Mesenchymal stem cell (in vitro differentiated cells and primary cell): ENCODE results near the gene CEACAM16.
"Not testable (repeated sequence)": the region's sequence is repeated elsewhere in the genome, so short reads cannot be mapped to it uniquely, and the experiment has no call there.

ENCODE experiments used
- DNase-seq: peaks from one replicate; pipeline ENCODE4 v3.0.0-alpha.2; 2013
- H2AFZ ChIP-seq: one replicate; pipeline ENCODE4 v1.6.1; 2013; ENCODE audit warnings: low read depth, mild to moderate bottlenecking, control low read depth, inconsistent platforms, low read length, moderate library complexity
- H2AK5ac ChIP-seq: 2 replicates; pipeline ENCODE4 v1.6.1; 2013; ENCODE audit warnings: low read length, moderate library complexity, mild to moderate bottlenecking, inconsistent platforms; ENCODE audit not compliant: severe bottlenecking
- H2BK120ac ChIP-seq: one replicate; pipeline ENCODE4 v1.6.1; 2013; ENCODE audit warnings: low read depth, mild to moderate bottlenecking, inconsistent platforms, low read length, moderate library complexity
- H2BK12ac ChIP-seq, 2 experiments: one replicate each; pipeline ENCODE4 v1.6.1; 2013; ENCODE audit warnings: inconsistent platforms in 2 of 2, low read length in 2 of 2, mild to moderate bottlenecking in 2 of 2, moderate library complexity in 2 of 2, control low read depth in 1 of 2
- H2BK15ac ChIP-seq: one replicate; pipeline ENCODE4 v1.6.1; 2013; ENCODE audit warnings: mild to moderate bottlenecking, low read depth, inconsistent platforms; ENCODE audit not compliant: poor library complexity, severe bottlenecking
- H2BK5ac ChIP-seq: 2 replicates; pipeline ENCODE4 v1.6.1; 2013; ENCODE audit warnings: low read depth, mild to moderate bottlenecking, low read length, control low read depth, inconsistent platforms; ENCODE audit not compliant: poor library complexity, severe bottlenecking
- H3K14ac ChIP-seq, 2 experiments: one replicate each; pipeline ENCODE4 v1.6.1; 2013; ENCODE audit warnings: inconsistent platforms in 2 of 2, low read length in 2 of 2, control low read depth in 1 of 2, mild to moderate bottlenecking in 1 of 2, moderate library complexity in 1 of 2
- H3K18ac ChIP-seq, 2 experiments: one replicate each; pipeline ENCODE4 v1.6.1; 2013; ENCODE audit warnings: inconsistent platforms in 2 of 2, low read length in 2 of 2, control low read depth in 1 of 2, low read depth in 1 of 2, mild to moderate bottlenecking in 1 of 2
- H3K23ac ChIP-seq, 2 experiments: one replicate each; pipeline ENCODE4 v1.6.1; 2013; ENCODE audit warnings: inconsistent platforms in 2 of 2, low read length in 2 of 2, mild to moderate bottlenecking in 2 of 2, moderate library complexity in 2 of 2, control low read depth in 1 of 2
- H3K27ac ChIP-seq: 2 replicates; pipeline ENCODE4 v1.5.1; 2013; ENCODE audit warnings: mild to moderate bottlenecking, moderate library complexity, low read length, control low read depth, inconsistent platforms; ENCODE audit not compliant: poor library complexity, severe bottlenecking
- H3K27me3 ChIP-seq, 2 experiments: 2 replicates each; pipeline versions ENCODE4 v1.6.1 to v1.7.0; 2013; ENCODE audit warnings: low read length in 2 of 2, mild to moderate bottlenecking in 2 of 2, moderate library complexity in 2 of 2, control low read depth in 1 of 2, inconsistent platforms in 1 of 2; ENCODE audit not compliant: control insufficient read depth in 1 of 2, insufficient read depth in 1 of 2
- H3K36me3 ChIP-seq, 2 experiments: 2 replicates each; pipeline versions ENCODE4 v1.6.1 to v1.7.0; 2013; ENCODE audit warnings: low read length in 2 of 2, control low read depth in 1 of 2, inconsistent platforms in 1 of 2, low read depth in 1 of 2, mild to moderate bottlenecking in 1 of 2; ENCODE audit not compliant: insufficient read depth in 2 of 2, control insufficient read depth in 1 of 2
- H3K4ac ChIP-seq, 2 experiments: one replicate each; pipeline ENCODE4 v1.6.1; 2013; ENCODE audit warnings: inconsistent platforms in 2 of 2, low read length in 2 of 2, mild to moderate bottlenecking in 2 of 2, moderate library complexity in 2 of 2, control low read depth in 1 of 2, low read depth in 1 of 2
- H3K4me1 ChIP-seq: 2 replicates; pipeline ENCODE4 v1.6.1; 2013; ENCODE audit warnings: low read depth, low read length, control low read depth; ENCODE audit not compliant: control insufficient read depth, insufficient read depth
- H3K4me2 ChIP-seq: 2 replicates; pipeline ENCODE4 v1.6.1; 2013; ENCODE audit warnings: low read length, mild to moderate bottlenecking, inconsistent platforms; ENCODE audit not compliant: poor library complexity, severe bottlenecking
- H3K4me3 ChIP-seq, 2 experiments: 2 replicates each; pipeline versions ENCODE4 v1.5.1 to v1.7.0; 2013; ENCODE audit warnings: low read length in 2 of 2, mild to moderate bottlenecking in 2 of 2, control low read depth in 1 of 2, low read depth in 1 of 2; ENCODE audit not compliant: insufficient read depth in 1 of 2
- H3K79me1 ChIP-seq: replicated peaks from 2 replicates; pipeline ENCODE4 v1.6.1; 2013; ENCODE audit warnings: mild to moderate bottlenecking, control low read depth, low read length, inconsistent platforms; ENCODE audit not compliant: poor library complexity, severe bottlenecking
- H3K9ac ChIP-seq: 2 replicates; pipeline ENCODE4 v1.7.0; 2013; ENCODE audit warnings: mild to moderate bottlenecking, low read length, moderate library complexity
- H3K9me3 ChIP-seq: 2 replicates; pipeline ENCODE4 v1.7.0; 2013; ENCODE audit warnings: mild to moderate bottlenecking, low read length; ENCODE audit not compliant: control insufficient read depth
- H4K8ac ChIP-seq: one replicate; pipeline ENCODE4 v1.6.1; 2013; ENCODE audit warnings: inconsistent platforms, mild to moderate bottlenecking, low read length, moderate library complexity
- H4K91ac ChIP-seq: one replicate; pipeline ENCODE4 v1.6.1; 2013; ENCODE audit warnings: mild to moderate bottlenecking, low read length, inconsistent platforms
- WGBS: methylation state at CpG from one replicate; pipeline ENCODE4 v1.1.7; 2013; ENCODE audit warnings: mixed read lengths; 5-methylcytosine and 5-hydroxymethylcytosine counted together

Gene CEACAM16

GRCh38 chr19:44684396-44684795 lies 14.6 kb upstream of the CEACAM16 start:
- H2BK15ac ChIP-seq, H2AK5ac ChIP-seq, H3K4me1 ChIP-seq, H4K91ac ChIP-seq, H4K8ac ChIP-seq, H3K23ac ChIP-seq, H3K4me2 ChIP-seq, H3K27me3 ChIP-seq, H3K4me3 ChIP-seq, H3K79me1 ChIP-seq, DNase-seq, H2AFZ ChIP-seq, H3K9me3 ChIP-seq, H3K27ac ChIP-seq, H3K14ac ChIP-seq, H2BK120ac ChIP-seq, H2BK5ac ChIP-seq: not testable (repeated sequence)
- Histone ChIP-seq H2BK12ac (peak overlapping the region; percentile 74 to 79), H3K36me3 (peaks cover 0 to 25% of the 10 kb centered on the region in 2 experiments), H3K9ac (peak overlapping the region; percentile 73), H3K18ac (peak overlapping the region in 1 of 2 experiments; percentile 46), H3K4ac (peak overlapping the region; percentile 17 to 60)
- 98% methylated on average over 3 of the region's 3 CpGs for WGBS

GRCh38 chr19:44684892-44685863 lies 13.8 kb upstream of the CEACAM16 start:
- peak overlapping the region; percentile 37 to 97 for H3K18ac ChIP-seq
- H3K14ac ChIP-seq: no peak overlapping the region
- H3K27me3 ChIP-seq: no peaks in the 10 kb centered on the region
- WGBS: 39% methylated on average over 22 of the region's 25 CpGs
- no peaks in the 10 kb centered on the region for H3K9me3 ChIP-seq
- H4K8ac ChIP-seq: peak overlapping the region; percentile 63
- H3K36me3 ChIP-seq: peaks cover 0 to 24% of the 10 kb centered on the region in 2 experiments
- no peak overlapping the region for H3K23ac ChIP-seq
- no peak overlapping the region for H3K27ac ChIP-seq
- H3K4me2 ChIP-seq: no peak overlapping the region
- no peak overlapping the region for H2AFZ ChIP-seq
- H2BK15ac ChIP-seq: no peak overlapping the region
- H3K79me1 ChIP-seq: no peaks in the 10 kb centered on the region
- no peak overlapping the region for H3K4me3 ChIP-seq
- H2BK12ac ChIP-seq: peak overlapping the region in 1 of 2 experiments; percentile 91
- H2AK5ac ChIP-seq: no peak overlapping the region
- peak overlapping the region; percentile 73 for H3K9ac ChIP-seq
- peak overlapping the region; percentile 79 for H4K91ac ChIP-seq
- H2BK120ac ChIP-seq: no peak overlapping the region
- peaks cover 7% of the 10 kb centered on the region for H3K4me1 ChIP-seq
- DNase-seq: peak; percentile 100
- no peak overlapping the region for H2BK5ac ChIP-seq
- H3K4ac ChIP-seq: peak overlapping the region in 1 of 2 experiments; percentile 54

DNA sequence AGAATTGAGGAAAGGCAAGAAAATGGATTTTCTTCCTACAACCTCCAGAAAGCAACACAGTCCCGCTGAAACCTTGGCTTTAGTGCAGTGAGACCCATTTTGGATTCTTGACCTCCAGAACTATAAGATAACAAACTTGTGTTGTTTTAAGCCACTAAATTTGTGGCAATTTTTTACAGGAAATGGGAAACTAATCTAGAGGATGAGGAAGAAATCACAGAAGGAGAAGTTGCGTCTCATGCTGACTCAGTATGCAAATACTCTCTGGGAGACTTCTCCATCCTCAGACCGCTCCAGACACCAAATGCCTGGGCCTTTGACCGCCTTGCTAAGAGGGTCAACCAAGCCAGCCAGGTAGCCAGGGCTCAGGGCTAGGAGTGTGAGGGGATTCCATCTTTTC lies 13.1 kb upstream of the CEACAM16 start:
- WGBS: no CpG with 5 or more reads among the region's 4 CpGs

DNA sequence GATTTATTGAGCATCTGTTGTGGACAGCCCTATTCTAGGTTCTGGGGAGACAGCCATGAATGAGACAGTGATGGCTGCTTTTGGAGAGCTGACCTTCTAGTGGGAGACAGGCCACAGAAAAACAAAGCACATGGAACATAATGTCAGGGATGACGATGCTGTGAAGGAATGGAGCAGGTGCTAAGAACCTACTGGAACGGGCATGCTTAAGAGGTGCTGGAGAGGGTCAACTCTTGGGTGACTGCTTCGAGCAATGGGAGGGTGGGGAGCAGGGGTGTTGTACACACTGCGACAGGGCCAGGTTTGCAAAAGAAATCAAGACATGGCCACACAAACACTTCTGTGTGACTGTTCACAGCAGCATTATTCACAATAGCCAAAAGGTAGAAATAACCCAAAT lies 12.1 kb upstream of the CEACAM16 start:
- H2AK5ac ChIP-seq: no peak overlapping the region
- peak overlapping the region; percentile 6 for H2BK15ac ChIP-seq
- DNase-seq: no peak
- H3K9me3 ChIP-seq: no peaks in the 10 kb centered on the region
- H4K91ac ChIP-seq: no peak overlapping the region
- H3K27me3 ChIP-seq: no peaks in the 10 kb centered on the region
- H2AFZ ChIP-seq: no peak overlapping the region
- no peak overlapping the region for H4K8ac ChIP-seq
- H3K27ac ChIP-seq: no peak overlapping the region
- no peak overlapping the region for H3K4me3 ChIP-seq
- 90% methylated on average over 4 of the region's 4 CpGs for WGBS
- H3K79me1 ChIP-seq: no peaks in the 10 kb centered on the region
- peak overlapping the region in 1 of 2 experiments; percentile 68 for H2BK12ac ChIP-seq
- peaks cover 0 to 13% of the 10 kb centered on the region in 2 experiments for H3K36me3 ChIP-seq
- no peak overlapping the region for H3K4me2 ChIP-seq
- H3K9ac ChIP-seq: no peak overlapping the region
- peaks cover 12% of the 10 kb centered on the region for H3K4me1 ChIP-seq
- H3K18ac ChIP-seq: no peak overlapping the region
- no peak overlapping the region for H2BK120ac ChIP-seq
- no peak overlapping the region for H2BK5ac ChIP-seq
- H3K4ac ChIP-seq: peak overlapping the region in 1 of 2 experiments; percentile 28
- no peak overlapping the region for H3K23ac ChIP-seq
- H3K14ac ChIP-seq: no peak overlapping the region

More for the DNA sequence above, 13.1 kb upstream of the CEACAM16 start:
- no peak overlapping the region for H3K27ac ChIP-seq
- H3K14ac ChIP-seq: no peak overlapping the region
- peaks cover 7% of the 10 kb centered on the region for H3K4me1 ChIP-seq
- H3K27me3 ChIP-seq: no peaks in the 10 kb centered on the region
- H4K8ac ChIP-seq: no peak overlapping the region
- no peak overlapping the region for H3K9ac ChIP-seq
- H2BK120ac ChIP-seq: no peak overlapping the region
- H2BK5ac ChIP-seq: no peak overlapping the region
- no peak overlapping the region for H2AK5ac ChIP-seq
- no peak overlapping the region for H4K91ac ChIP-seq
- H3K4me3 ChIP-seq: no peak overlapping the region
- peak overlapping the region in 1 of 2 experiments; percentile 10 for H3K18ac ChIP-seq
- no peaks in the 10 kb centered on the region for H3K79me1 ChIP-seq
- peak overlapping the region in 1 of 2 experiments; percentile 54 for H3K4ac ChIP-seq
- peak overlapping the region; percentile 54 for H2BK15ac ChIP-seq
- H2AFZ ChIP-seq: no peak overlapping the region
- H3K23ac ChIP-seq: no peak overlapping the region
- H3K36me3 ChIP-seq: peaks cover 0 to 17% of the 10 kb centered on the region in 2 experiments
- H3K4me2 ChIP-seq: no peak overlapping the region
- H2BK12ac ChIP-seq: no peak overlapping the region
- H3K9me3 ChIP-seq: no peaks in the 10 kb centered on the region
- peak; percentile 72 for DNase-seq
